ENCODE data around the gene PTPRM.

DNA sequence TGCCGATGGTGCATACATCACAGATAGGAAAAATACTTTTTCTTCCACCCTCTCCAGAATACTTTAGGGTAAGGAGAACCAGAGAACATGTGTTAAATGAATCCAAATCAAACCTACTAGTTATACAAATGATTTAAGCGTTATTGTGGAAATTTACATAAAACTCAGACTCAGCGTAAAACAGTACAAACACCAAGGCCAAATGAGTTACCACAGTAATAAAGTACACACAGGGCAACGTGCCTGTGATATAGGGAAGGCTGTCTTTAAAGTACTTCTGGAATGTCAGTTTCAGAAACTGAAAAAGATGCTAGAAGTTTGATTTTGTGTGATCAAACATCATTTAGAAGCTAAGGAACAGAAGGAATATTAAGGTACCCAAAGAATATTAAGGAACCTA is 46.9 kb downstream of the PTPRM start:
- TF ChIP-seq, protein P1, sequence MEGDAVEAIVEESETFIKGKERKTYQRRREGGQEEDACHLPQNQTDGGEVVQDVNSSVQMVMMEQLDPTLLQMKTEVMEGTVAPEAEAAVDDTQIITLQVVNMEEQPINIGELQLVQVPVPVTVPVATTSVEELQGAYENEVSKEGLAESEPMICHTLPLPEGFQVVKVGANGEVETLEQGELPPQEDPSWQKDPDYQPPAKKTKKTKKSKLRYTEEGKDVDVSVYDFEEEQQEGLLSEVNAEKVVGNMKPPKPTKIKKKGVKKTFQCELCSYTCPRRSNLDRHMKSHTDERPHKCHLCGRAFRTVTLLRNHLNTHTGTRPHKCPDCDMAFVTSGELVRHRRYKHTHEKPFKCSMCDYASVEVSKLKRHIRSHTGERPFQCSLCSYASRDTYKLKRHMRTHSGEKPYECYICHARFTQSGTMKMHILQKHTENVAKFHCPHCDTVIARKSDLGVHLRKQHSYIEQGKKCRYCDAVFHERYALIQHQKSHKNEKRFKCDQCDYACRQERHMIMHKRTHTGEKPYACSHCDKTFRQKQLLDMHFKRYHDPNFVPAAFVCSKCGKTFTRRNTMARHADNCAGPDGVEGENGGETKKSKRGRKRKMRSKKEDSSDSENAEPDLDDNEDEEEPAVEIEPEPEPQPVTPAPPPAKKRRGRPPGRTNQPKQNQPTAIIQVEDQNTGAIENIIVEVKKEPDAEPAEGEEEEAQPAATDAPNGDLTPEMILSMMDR (IDR thresholded peaks at IDR 0.05; ENCODE audit: low read depth, low read length), result no peak
- TF ChIP-seq MYC (IDR thresholded peaks at IDR 0.05; ENCODE audit: low read depth, low read length) (no peak), POLR2A (IDR thresholded peaks at IDR 0.05; ENCODE audit: extremely low read depth, insufficient read length) (no peak)
